NOMO-1 (cell line): ENCODE results near the gene HSFX3.
"Not testable (repeated sequence)": the region's sequence is repeated elsewhere in the genome, so short reads cannot be mapped to it uniquely, and the experiment has no call there.

Experiments used
- DNase-seq, 2 experiments: peaks; one replicate each; lab custom pipeline; 2025; ENCODE audit not compliant: unreplicated experiment in 2 of 2; lab: John Stamatoyannopoulos, UW

HSFX3 gene

GRCh38 chrX:149518236-149518635, 31.5 kb downstream of the HSFX3 start:
- no peak for DNase-seq

- no peak for DNase-seq
Observed at GRCh38 chrX:149517308-149517707, 32.4 kb downstream of the HSFX3 start.

- no peak for DNase-seq
Observed at GRCh38 chrX:149516604-149517003, 33.1 kb downstream of the HSFX3 start.

GRCh38 chrX:149515954-149516602, 33.6 kb downstream of the HSFX3 start:
- DNase-seq: peak in 1 of 2 experiments; percentile 8

GRCh38 chrX:149513825-149514428, 35.8 kb downstream of the HSFX3 start:
- DNase-seq: no peak

GRCh38 chrX:149512225-149512885, 37.4 kb downstream of the HSFX3 start:
- DNase-seq: peak; percentile 31 to 47

GRCh38 chrX:149511081-149511480, 38.6 kb downstream of the HSFX3 start:
- no peak for DNase-seq

GRCh38 chrX:149510386-149510785, 39.3 kb downstream of the HSFX3 start:
- DNase-seq: peak in 1 of 2 experiments; percentile 15

- no peak for DNase-seq
Observed at GRCh38 chrX:149508467-149508866, 41.3 kb downstream of the HSFX3 start.

GRCh38 chrX:149506349-149506748, 43.4 kb downstream of the HSFX3 start:
- no peak for DNase-seq

- no peak for DNase-seq
Observed at GRCh38 chrX:149505671-149506070, 44.1 kb downstream of the HSFX3 start.

GRCh38 chrX:149504915-149505651, 44.6 kb downstream of the HSFX3 start, which contains the start of gene IDS:
TSS of gene IDS (minus strand) at chrX:149505306. CDS start at chrX:149505137, 169 bp downstream.
- DNase-seq: peak; percentile 73 to 89

GRCh38 chrX:149504226-149504914, 45.4 kb downstream of the HSFX3 start:
- DNase-seq: no peak

GRCh38 chrX:149503446-149503845, 46.3 kb downstream of the HSFX3 start:
- DNase-seq: peak; percentile 24 to 57

GRCh38 chrX:149502923-149503322, 46.8 kb downstream of the HSFX3 start:
- DNase-seq: not testable (repeated sequence)

- no peak for DNase-seq
Observed at GRCh38 chrX:149499766-149500165, 50.0 kb downstream of the HSFX3 start.

- no peak for DNase-seq
Observed at GRCh38 chrX:149498767-149499166, 51.0 kb downstream of the HSFX3 start.
